HL-60 (cell line): ENCODE data around the gene CBLC.
A peak's percentile ranks its signal among the peaks of the same experiment; 100 is the strongest.

Experiments used
- DNase-seq, 2 experiments: peaks; one replicate each; pipeline ENCODE4 v3.0.0-alpha.2; 2010 to 2020; ENCODE audit warnings: low read depth in 1 of 2, low spot score in 1 of 2
- H3K27ac ChIP-seq: fragments of 250-450 bp; sonication (Bioruptor Pico); replicated peaks from 2 replicates; pipeline ENCODE4 v1.5.1; 2020; ENCODE audit warnings: mild to moderate bottlenecking, moderate library complexity
- H3K27me3 ChIP-seq: fragments of 250-450 bp; sonication (Bioruptor Pico); 2 replicates; pipeline ENCODE4 v1.5.1; 2021; ENCODE audit warnings: mild to moderate bottlenecking, moderate library complexity; ENCODE audit not compliant: insufficient read depth, poor library complexity, severe bottlenecking
- H3K4me3 ChIP-seq: replicated peaks from 2 replicates; pipeline ENCODE4 v1.5.1; 2011; ENCODE audit warnings: mild to moderate bottlenecking, control low read depth, low read length; ENCODE audit not compliant: insufficient read depth
- GABPA ChIP-seq: IDR thresholded peaks from 2 replicates; pipeline ENCODE4 v1.6.1; 2012; ENCODE audit warnings: low read depth
- POLR2AphosphoS5 ChIP-seq: IDR thresholded peaks from 2 replicates; pipeline ENCODE4 v1.6.1; 2012; ENCODE audit warnings: low read depth
- SPI1 ChIP-seq: IDR thresholded peaks from 2 replicates; pipeline ENCODE4 v1.6.1; 2012; ENCODE audit warnings: low read depth, mild to moderate bottlenecking, borderline replicate concordance
- TF ChIP-seq, protein P1 (sequence below): IDR thresholded peaks from 2 replicates; pipeline ENCODE4 v1.6.1; 2012; ENCODE audit warnings: low read depth; ENCODE audit not compliant: insufficient replicate concordance
- TF ChIP-seq, protein P2 (sequence below): IDR thresholded peaks from one replicate; pipeline ENCODE4 v1.5.1; 2011; ENCODE audit warnings: low read length, control low read depth, inconsistent platforms; ENCODE audit not compliant: insufficient read depth

Gene CBLC

GRCh38 chr19:44752123-44752815 is 25.4 kb upstream of the CBLC start:
- no peak for DNase-seq
- Histone ChIP-seq H3K27ac (peak overlapping the region; percentile 85), H3K4me3 (no peak overlapping the region), H3K27me3 (no peaks in the 10 kb centered on the region)
- TF ChIP-seq, protein P1, sequence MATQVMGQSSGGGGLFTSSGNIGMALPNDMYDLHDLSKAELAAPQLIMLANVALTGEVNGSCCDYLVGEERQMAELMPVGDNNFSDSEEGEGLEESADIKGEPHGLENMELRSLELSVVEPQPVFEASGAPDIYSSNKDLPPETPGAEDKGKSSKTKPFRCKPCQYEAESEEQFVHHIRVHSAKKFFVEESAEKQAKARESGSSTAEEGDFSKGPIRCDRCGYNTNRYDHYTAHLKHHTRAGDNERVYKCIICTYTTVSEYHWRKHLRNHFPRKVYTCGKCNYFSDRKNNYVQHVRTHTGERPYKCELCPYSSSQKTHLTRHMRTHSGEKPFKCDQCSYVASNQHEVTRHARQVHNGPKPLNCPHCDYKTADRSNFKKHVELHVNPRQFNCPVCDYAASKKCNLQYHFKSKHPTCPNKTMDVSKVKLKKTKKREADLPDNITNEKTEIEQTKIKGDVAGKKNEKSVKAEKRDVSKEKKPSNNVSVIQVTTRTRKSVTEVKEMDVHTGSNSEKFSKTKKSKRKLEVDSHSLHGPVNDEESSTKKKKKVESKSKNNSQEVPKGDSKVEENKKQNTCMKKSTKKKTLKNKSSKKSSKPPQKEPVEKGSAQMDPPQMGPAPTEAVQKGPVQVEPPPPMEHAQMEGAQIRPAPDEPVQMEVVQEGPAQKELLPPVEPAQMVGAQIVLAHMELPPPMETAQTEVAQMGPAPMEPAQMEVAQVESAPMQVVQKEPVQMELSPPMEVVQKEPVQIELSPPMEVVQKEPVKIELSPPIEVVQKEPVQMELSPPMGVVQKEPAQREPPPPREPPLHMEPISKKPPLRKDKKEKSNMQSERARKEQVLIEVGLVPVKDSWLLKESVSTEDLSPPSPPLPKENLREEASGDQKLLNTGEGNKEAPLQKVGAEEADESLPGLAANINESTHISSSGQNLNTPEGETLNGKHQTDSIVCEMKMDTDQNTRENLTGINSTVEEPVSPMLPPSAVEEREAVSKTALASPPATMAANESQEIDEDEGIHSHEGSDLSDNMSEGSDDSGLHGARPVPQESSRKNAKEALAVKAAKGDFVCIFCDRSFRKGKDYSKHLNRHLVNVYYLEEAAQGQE = no peak
- TF ChIP-seq GABPA (no peak), SPI1 (no peak), POLR2AphosphoS5 (no peak)
- TF ChIP-seq, protein P2, sequence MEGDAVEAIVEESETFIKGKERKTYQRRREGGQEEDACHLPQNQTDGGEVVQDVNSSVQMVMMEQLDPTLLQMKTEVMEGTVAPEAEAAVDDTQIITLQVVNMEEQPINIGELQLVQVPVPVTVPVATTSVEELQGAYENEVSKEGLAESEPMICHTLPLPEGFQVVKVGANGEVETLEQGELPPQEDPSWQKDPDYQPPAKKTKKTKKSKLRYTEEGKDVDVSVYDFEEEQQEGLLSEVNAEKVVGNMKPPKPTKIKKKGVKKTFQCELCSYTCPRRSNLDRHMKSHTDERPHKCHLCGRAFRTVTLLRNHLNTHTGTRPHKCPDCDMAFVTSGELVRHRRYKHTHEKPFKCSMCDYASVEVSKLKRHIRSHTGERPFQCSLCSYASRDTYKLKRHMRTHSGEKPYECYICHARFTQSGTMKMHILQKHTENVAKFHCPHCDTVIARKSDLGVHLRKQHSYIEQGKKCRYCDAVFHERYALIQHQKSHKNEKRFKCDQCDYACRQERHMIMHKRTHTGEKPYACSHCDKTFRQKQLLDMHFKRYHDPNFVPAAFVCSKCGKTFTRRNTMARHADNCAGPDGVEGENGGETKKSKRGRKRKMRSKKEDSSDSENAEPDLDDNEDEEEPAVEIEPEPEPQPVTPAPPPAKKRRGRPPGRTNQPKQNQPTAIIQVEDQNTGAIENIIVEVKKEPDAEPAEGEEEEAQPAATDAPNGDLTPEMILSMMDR = no peak

DNA sequence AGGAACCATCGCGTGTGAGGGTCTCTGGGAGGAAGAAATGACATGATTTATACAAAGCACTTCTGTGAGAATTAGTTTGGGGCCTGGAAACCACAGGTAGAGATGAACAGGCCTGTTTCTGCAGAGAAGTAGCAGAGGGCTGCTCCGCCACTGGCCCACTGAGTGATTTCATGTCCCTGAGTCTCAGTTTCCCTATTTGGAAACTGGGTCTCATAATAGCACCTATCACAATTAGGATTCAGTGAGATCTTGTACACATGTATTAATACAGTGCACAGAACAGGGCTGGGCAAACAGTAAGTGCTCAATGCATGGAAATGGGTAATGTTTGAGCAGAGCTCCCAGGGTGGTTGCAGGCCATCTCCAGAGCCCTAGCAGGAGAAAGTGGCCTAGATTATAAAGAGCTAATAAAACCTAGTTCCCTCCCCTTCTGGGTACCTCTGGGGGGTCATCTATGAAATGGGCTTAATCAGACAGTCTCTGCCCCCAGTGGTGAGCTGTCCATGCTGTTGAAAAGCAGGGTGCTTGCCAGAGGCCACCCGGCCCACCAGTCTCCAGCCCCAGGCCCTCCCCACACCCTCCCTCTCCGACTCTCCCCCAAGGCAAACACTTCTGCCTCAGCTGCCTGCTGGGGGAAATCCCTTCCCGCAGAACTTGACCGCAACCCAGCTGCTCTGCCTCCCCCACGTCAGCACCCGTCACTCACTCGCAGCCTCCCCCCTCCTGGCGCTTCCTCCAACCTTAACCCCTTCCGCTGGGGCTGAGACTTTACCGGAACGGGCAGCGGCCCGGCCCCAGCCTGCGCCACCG is 24.7 kb upstream of the CBLC start:
- peak overlapping the region; percentile 85 for H3K27ac ChIP-seq
- peak overlapping the region; percentile 39 for H3K4me3 ChIP-seq
- peak; percentile 75; the same call in 1 of the 2 replicates for TF ChIP-seq SPI1
- TF ChIP-seq POLR2AphosphoS5 = peak; percentile 100
- TF ChIP-seq, protein P2 = no peak
- TF ChIP-seq, protein P1 = no peak
- TF ChIP-seq GABPA = peak; percentile 73
- no peaks in the 10 kb centered on the region for H3K27me3 ChIP-seq
- DNase-seq = peak; percentile 98 to 99

GRCh38 chr19:44753626-44753931 is 24.1 kb upstream of the CBLC start:
- TF ChIP-seq GABPA = no peak
- TF ChIP-seq, protein P1 = no peak
- TF ChIP-seq SPI1 = no peak
- no peak for TF ChIP-seq POLR2AphosphoS5
- TF ChIP-seq, protein P2 = no peak
- H3K27me3 ChIP-seq = no peaks in the 10 kb centered on the region
- peak overlapping the region; percentile 85 for H3K27ac ChIP-seq
- peak overlapping the region; percentile 39 for H3K4me3 ChIP-seq
- DNase-seq = no peak
